ENCODE measurements around the gene DNM3.

DNM3 gene

GRCh38 chr1:172201572-172201971 lies 360.3 kb downstream of the DNM3 start:
- DNase-seq, result no peak

- no peak for DNase-seq
Observed at GRCh38 chr1:172203135-172203823, 362.0 kb downstream of the DNM3 start.

GRCh38 chr1:172203902-172204301 lies 362.6 kb downstream of the DNM3 start:
- no peak for DNase-seq

GRCh38 chr1:172206256-172206655 lies 365.0 kb downstream of the DNM3 start:
- no peak for DNase-seq

- DNase-seq, result no peak
Observed at GRCh38 chr1:172208635-172209034, 367.3 kb downstream of the DNM3 start.

- no peak for DNase-seq
Observed at GRCh38 chr1:172211221-172211620, 369.9 kb downstream of the DNM3 start.

- no peak for DNase-seq
Observed at GRCh38 chr1:172212124-172212523, 370.8 kb downstream of the DNM3 start.

- DNase-seq, result no peak
Observed at GRCh38 chr1:172215006-172215405, 373.7 kb downstream of the DNM3 start.

- DNase-seq, result no peak
Observed at GRCh38 chr1:172219966-172220365, 378.7 kb downstream of the DNM3 start.

- DNase-seq, result no peak
Observed at GRCh38 chr1:172220376-172220775, 379.1 kb downstream of the DNM3 start.

GRCh38 chr1:172221436-172221835 lies 380.1 kb downstream of the DNM3 start:
- no peak for DNase-seq

- DNase-seq, result no peak
Observed at GRCh38 chr1:172224871-172225270, 383.6 kb downstream of the DNM3 start.

GRCh38 chr1:172229942-172230341 lies 388.6 kb downstream of the DNM3 start:
- DNase-seq, result no peak

GRCh38 chr1:172230526-172230925 lies 389.2 kb downstream of the DNM3 start:
- DNase-seq, result no peak

- no peak for DNase-seq
Observed at GRCh38 chr1:172236958-172237357, 395.7 kb downstream of the DNM3 start.

- no peak for DNase-seq
Observed at GRCh38 chr1:172238158-172238557, 396.9 kb downstream of the DNM3 start.

GRCh38 chr1:172238965-172239364 lies 397.7 kb downstream of the DNM3 start:
- DNase-seq, result no peak

GRCh38 chr1:172239901-172240300 lies 398.6 kb downstream of the DNM3 start:
- no peak for DNase-seq

- DNase-seq, result no peak
Observed at GRCh38 chr1:172241540-172241939, 400.2 kb downstream of the DNM3 start.

GRCh38 chr1:172244865-172245264 lies 403.6 kb downstream of the DNM3 start:
- DNase-seq, result no peak

- DNase-seq, result no peak
Observed at GRCh38 chr1:172245788-172246187, 404.5 kb downstream of the DNM3 start.

- no peak for DNase-seq
Observed at GRCh38 chr1:172246521-172247390, 405.5 kb downstream of the DNM3 start.

- no peak for DNase-seq
Observed at GRCh38 chr1:172251486-172251885, 410.2 kb downstream of the DNM3 start.

- no peak for DNase-seq
Observed at GRCh38 chr1:172252321-172252720, 411.0 kb downstream of the DNM3 start.

Data from stimulated activated CD4-positive, alpha-beta T cell treated with anti-CD3 and anti-CD28 coated beads, Interleukin-1b, Interleukin-23, amount 100 ng/mL, for 48 hours (primary cell).